Measurements from ENCODE around the gene SLC22A15.

- no peak for TF ChIP-seq CTCF (conservative IDR thresholded peaks at IDR 0.05 in 1 of 2, IDR thresholded peaks at IDR 0.05 in 1 of 2; ENCODE audit: extremely low read depth in 1 of 2, insufficient read depth in 1 of 2, low read depth in 1 of 2, low read length in 2 of 2)
- no peak for TF ChIP-seq EZH2 (IDR thresholded peaks at IDR 0.05; ENCODE audit: borderline replicate concordance, low read length)
These were observed 41.7 kb downstream of the SLC22A15 start for GRCh38 chr1:116018007-116018406.
